ENCODE data around the gene LACTB.

DNA sequence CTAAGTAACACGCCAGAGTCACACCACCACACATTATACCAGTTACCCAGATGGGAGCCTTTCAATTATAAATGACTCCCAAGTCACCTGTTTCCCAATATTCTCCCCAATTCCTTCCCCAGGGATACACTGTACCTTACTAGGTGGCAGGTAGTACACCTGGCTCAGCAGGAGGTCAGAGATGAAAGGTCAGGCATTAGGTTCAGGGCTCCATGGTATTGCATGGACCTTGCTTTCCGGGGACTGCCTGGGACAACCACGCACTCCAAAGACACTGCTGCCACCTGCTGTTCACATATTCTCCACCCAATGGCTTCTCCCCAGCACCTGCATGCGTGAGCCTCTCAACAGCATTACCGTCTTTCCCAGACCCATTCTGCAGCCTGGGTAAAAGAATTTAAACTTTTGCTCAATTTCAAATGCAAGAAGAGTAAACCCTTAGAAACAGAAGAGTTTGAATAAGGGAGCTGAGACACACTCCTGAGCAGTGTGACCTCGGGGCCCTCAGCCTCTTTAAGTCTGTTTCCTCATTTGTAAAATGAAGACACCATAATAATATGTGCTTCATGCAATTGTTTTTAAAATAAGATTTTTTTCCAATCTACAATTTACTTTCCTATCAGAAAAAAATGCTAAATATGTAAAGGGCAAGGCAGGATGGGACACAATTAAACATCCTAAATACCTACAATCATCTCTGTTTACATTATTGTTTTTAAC, 28.0 kb upstream of the LACTB start:
- TF ChIP-seq, protein P1, sequence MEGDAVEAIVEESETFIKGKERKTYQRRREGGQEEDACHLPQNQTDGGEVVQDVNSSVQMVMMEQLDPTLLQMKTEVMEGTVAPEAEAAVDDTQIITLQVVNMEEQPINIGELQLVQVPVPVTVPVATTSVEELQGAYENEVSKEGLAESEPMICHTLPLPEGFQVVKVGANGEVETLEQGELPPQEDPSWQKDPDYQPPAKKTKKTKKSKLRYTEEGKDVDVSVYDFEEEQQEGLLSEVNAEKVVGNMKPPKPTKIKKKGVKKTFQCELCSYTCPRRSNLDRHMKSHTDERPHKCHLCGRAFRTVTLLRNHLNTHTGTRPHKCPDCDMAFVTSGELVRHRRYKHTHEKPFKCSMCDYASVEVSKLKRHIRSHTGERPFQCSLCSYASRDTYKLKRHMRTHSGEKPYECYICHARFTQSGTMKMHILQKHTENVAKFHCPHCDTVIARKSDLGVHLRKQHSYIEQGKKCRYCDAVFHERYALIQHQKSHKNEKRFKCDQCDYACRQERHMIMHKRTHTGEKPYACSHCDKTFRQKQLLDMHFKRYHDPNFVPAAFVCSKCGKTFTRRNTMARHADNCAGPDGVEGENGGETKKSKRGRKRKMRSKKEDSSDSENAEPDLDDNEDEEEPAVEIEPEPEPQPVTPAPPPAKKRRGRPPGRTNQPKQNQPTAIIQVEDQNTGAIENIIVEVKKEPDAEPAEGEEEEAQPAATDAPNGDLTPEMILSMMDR (IDR thresholded peaks at IDR 0.05; ENCODE audit: insufficient read depth, low read length, poor library complexity, severe bottlenecking), result peak; percentile 73
- TF ChIP-seq EZH2phosphoT487 (conservative IDR thresholded peaks at IDR 0.05; ENCODE audit: low read length), result no peak

All from SU-DHL-6 (cell line).